Activated T-helper 1 cell treated with anti-CD3 and anti-CD28 coated beads, Interleukin-12 subunit alpha, Interleukin-12 subunit beta, Interleukin-2, Interleukin-4 antibody, amounts not matched to agents 30 ng/mL and 10 ng/mL and 1 ng/mL, durations not matched to agents 14 hours and 24 hours and 36 hours (primary cell): ENCODE data around the gene CRACR2B. TPM values are rescaled to one million over a fixed set of nuclear protein-coding genes. Genes with fewer than 3 reads are reported as not detected.
A peak's percentile ranks its signal among the peaks of the same experiment; 100 is the strongest.

Experiments used
- DNase-seq: peaks from one replicate; pipeline ENCODE4 v3.0.0; 2021; ENCODE audit warnings: low spot score
- H3K27ac Mint-ChIP-seq: one replicate; pipeline ENCODE4 v1.8.0; 2021; ENCODE audit warnings: mild to moderate bottlenecking, mixed read lengths
- H3K27me3 Mint-ChIP-seq: one replicate; pipeline ENCODE4 v1.8.0; 2022; ENCODE audit warnings: mild to moderate bottlenecking, moderate library complexity, mixed read lengths; ENCODE audit not compliant: insufficient read depth
- H3K36me3 Mint-ChIP-seq: one replicate; pipeline ENCODE4 v1.8.0; 2021; ENCODE audit warnings: low read depth, mixed read lengths
- H3K4me1 Mint-ChIP-seq: one replicate; pipeline ENCODE4 v1.8.0; 2021; ENCODE audit warnings: low read depth, mixed read lengths
- H3K4me3 Mint-ChIP-seq: one replicate; pipeline ENCODE4 v1.8.0; 2021; ENCODE audit warnings: mild to moderate bottlenecking, moderate library complexity, mixed read lengths
- H3K9me3 Mint-ChIP-seq: one replicate; pipeline ENCODE4 v1.8.0; 2021; ENCODE audit warnings: mixed read lengths
- intact Hi-C: fragments of 100-400 bp; cut with micrococcal nuclease; formaldehyde crosslinking; loops from one replicate; pipeline ENCODE4 v1.15.1; 2024
- total RNA-seq: library from RNA; stranded (reverse); gene quantifications from 2 replicates; pipeline ENCODE4 v1.2.3, GENCODE V29; 2022

CRACR2B gene
- total RNA-seq, 1 donor from 2014 or later, result 1.3 TPM

- Mint-ChIP-seq H3K4me3 (peak overlapping the region; percentile 77), H3K36me3 (peaks cover 2% of the 10 kb centered on the region)
These were observed 922 bp downstream of the CRACR2B start for GRCh38 chr11:828506-829175.

GRCh38 chr11:829176-829846, 1.6 kb downstream of the CRACR2B start:
- no peaks in the 10 kb centered on the region for H3K9me3 Mint-ChIP-seq
- DNase-seq, result no peak
- peak overlapping the region; percentile 15 for H3K4me3 Mint-ChIP-seq
- intact Hi-C loops, result no loop called here
- H3K27ac Mint-ChIP-seq, result no peak overlapping the region
- H3K36me3 Mint-ChIP-seq, result peaks cover 4% of the 10 kb centered on the region
- peaks cover 6% of the 10 kb centered on the region for H3K4me1 Mint-ChIP-seq
- H3K27me3 Mint-ChIP-seq, result peaks cover 37% of the 10 kb centered on the region

More at GRCh38 chr11:828506-829175, 922 bp downstream of the CRACR2B start:
- DNase-seq, result no peak
- no peak overlapping the region for H3K27ac Mint-ChIP-seq
- intact Hi-C loops, result no loop called here
- peaks cover 6% of the 10 kb centered on the region for H3K4me1 Mint-ChIP-seq
- H3K9me3 Mint-ChIP-seq, result no peaks in the 10 kb centered on the region
- H3K27me3 Mint-ChIP-seq, result peaks cover 37% of the 10 kb centered on the region

GRCh38 chr11:829847-830294, 2.2 kb downstream of the CRACR2B start:
- H3K4me3 Mint-ChIP-seq, result no peak overlapping the region
- H3K36me3 Mint-ChIP-seq, result peaks cover 2% of the 10 kb centered on the region
- peaks cover 6% of the 10 kb centered on the region for H3K4me1 Mint-ChIP-seq
- H3K9me3 Mint-ChIP-seq, result no peaks in the 10 kb centered on the region
- no peak overlapping the region for H3K27ac Mint-ChIP-seq
- H3K27me3 Mint-ChIP-seq, result peaks cover 37% of the 10 kb centered on the region
- intact Hi-C loops, result loop anchor here (2.0 kb wide), 1 partner anchor 19 kb away; no protein-coding TSS in a partner anchor
- no peak for DNase-seq

GRCh38 chr11:830295-831117, 2.8 kb downstream of the CRACR2B start:
- peak overlapping the region; percentile 33 for H3K4me3 Mint-ChIP-seq
- intact Hi-C loops, result loop anchor here (2.0 kb wide), 1 partner anchor 18 kb away; no protein-coding TSS in a partner anchor
- peaks cover 37% of the 10 kb centered on the region for H3K27me3 Mint-ChIP-seq

GRCh38 chr11:831118-831864, 3.6 kb downstream of the CRACR2B start:
- peak overlapping the region; percentile 33 for H3K4me3 Mint-ChIP-seq
- intact Hi-C loops, result loop anchor here (2.0 kb wide), 1 partner anchor 18 kb away; no protein-coding TSS in a partner anchor

More at GRCh38 chr11:830295-831117, 2.8 kb downstream of the CRACR2B start:
- Mint-ChIP-seq H3K36me3 (peaks cover 2% of the 10 kb centered on the region), H3K9me3 (no peaks in the 10 kb centered on the region), H3K4me1 (peaks cover 6% of the 10 kb centered on the region), H3K27ac (no peak overlapping the region)
- DNase-seq, result no peak

GRCh38 chr11:831961-832528, 4.3 kb downstream of the CRACR2B start:
- Mint-ChIP-seq H3K4me3 (peak overlapping the region; percentile 9), H3K27ac (no peak overlapping the region), H3K9me3 (no peaks in the 10 kb centered on the region), H3K27me3 (peaks cover 34% of the 10 kb centered on the region), H3K4me1 (peaks cover 6% of the 10 kb centered on the region), H3K36me3 (peaks cover 2% of the 10 kb centered on the region)
- intact Hi-C loops, result loop anchor here (1.0 to 2.0 kb wide), 3 partner anchors 10 to 17 kb away; partner anchors contain the start of genes POLR2L and TSPAN4
- no peak for DNase-seq

More at GRCh38 chr11:831118-831864, 3.6 kb downstream of the CRACR2B start:
- no peak for DNase-seq
- Mint-ChIP-seq H3K4me1 (peaks cover 6% of the 10 kb centered on the region), H3K36me3 (peaks cover 2% of the 10 kb centered on the region), H3K27ac (no peak overlapping the region), H3K27me3 (peaks cover 37% of the 10 kb centered on the region), H3K9me3 (no peaks in the 10 kb centered on the region)

GRCh38 chr11:832529-833113, 4.9 kb downstream of the CRACR2B start, which contains the start of gene CD151:
Gene CD151 (plus strand): TSS chr11:832952. CDS start chr11:836070, 3,118 bp downstream.
- Mint-ChIP-seq H3K9me3 (no peaks in the 10 kb centered on the region), H3K36me3 (peaks cover 2% of the 10 kb centered on the region), H3K27ac (peak within 1 kb of the TSS; percentile 48), H3K27me3 (peaks cover 32% of the 10 kb centered on the region), H3K4me1 (peaks cover 4% of the 10 kb centered on the region), H3K4me3 (peak within 1 kb of the TSS; percentile 79)
- DNase-seq, result no peak
- intact Hi-C loops, result loop anchor here (1.0 kb wide), 2 partner anchors 10 to 12 kb away; partner anchors contain the start of genes POLR2L and TSPAN4

GRCh38 chr11:833114-833791, 5.5 kb downstream of the CRACR2B start:
- Mint-ChIP-seq H3K27me3 (peaks cover 26% of the 10 kb centered on the region), H3K4me3 (peak overlapping the region; percentile 79), H3K36me3 (peaks cover 2% of the 10 kb centered on the region), H3K4me1 (no peaks in the 10 kb centered on the region), H3K27ac (no peak overlapping the region), H3K9me3 (no peaks in the 10 kb centered on the region)
- intact Hi-C loops, result no loop called here
- DNase-seq, result no peak

GRCh38 chr11:833849-834311, 6.2 kb downstream of the CRACR2B start:
- Mint-ChIP-seq H3K27ac (peak overlapping the region; percentile 48), H3K4me1 (no peaks in the 10 kb centered on the region), H3K27me3 (peaks cover 22% of the 10 kb centered on the region), H3K9me3 (no peaks in the 10 kb centered on the region), H3K36me3 (peaks cover 2% of the 10 kb centered on the region), H3K4me3 (peak overlapping the region; percentile 79)
- DNase-seq, result no peak
- intact Hi-C loops, result no loop called here

- Mint-ChIP-seq H3K27me3 (peaks cover 14% of the 10 kb centered on the region), H3K4me3 (peak overlapping the region; percentile 79), H3K4me1 (no peaks in the 10 kb centered on the region), H3K36me3 (peaks cover 2% of the 10 kb centered on the region), H3K9me3 (no peaks in the 10 kb centered on the region), H3K27ac (no peak overlapping the region)
- DNase-seq, result no peak
- intact Hi-C loops, result no loop called here
These were observed 6.9 kb downstream of the CRACR2B start for GRCh38 chr11:834371-835316.
